ENCODE data around the gene TMEM145. TPM values are rescaled to one million over a fixed set of nuclear protein-coding genes. Genes with fewer than 3 reads are reported as not detected.

TMEM145 gene
- total RNA-seq, 1 donor from 2014 or later: 0.63 TPM

DNA sequence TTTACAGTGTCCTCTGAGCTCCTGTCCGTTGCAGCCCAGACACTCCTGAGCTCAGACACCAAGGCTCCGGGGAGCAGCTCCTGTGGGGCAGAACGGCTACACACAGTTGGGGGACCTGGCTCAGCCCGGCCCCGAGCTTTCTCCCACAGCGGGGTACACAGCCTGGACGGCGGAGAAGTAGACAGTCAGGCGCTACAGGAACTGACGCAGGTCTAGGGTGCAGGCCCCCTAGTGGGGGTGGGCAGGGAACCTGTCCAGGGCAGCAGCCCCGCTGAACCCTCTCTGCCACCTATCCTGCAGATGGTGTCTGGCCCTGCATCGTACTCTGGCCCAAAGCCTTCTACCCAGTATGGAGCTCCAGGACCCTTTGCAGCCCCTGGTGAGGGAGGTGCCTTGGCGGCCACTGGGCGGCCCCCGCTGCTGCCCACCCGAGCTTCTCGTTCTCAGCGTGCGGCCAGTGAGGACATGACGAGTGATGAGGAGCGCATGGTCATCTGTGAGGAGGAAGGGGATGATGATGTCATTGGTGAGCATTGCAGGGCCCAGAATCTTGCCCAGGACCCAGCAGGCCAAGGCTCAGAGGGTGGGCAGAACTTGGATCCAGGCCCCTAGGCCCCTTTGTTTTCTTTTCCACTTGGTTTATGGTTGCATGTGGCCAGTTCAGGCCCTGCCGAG, 24.1 kb upstream of the TMEM145 start:
- DNase-seq (ENCODE audit: low spot score): no peak

DNA sequence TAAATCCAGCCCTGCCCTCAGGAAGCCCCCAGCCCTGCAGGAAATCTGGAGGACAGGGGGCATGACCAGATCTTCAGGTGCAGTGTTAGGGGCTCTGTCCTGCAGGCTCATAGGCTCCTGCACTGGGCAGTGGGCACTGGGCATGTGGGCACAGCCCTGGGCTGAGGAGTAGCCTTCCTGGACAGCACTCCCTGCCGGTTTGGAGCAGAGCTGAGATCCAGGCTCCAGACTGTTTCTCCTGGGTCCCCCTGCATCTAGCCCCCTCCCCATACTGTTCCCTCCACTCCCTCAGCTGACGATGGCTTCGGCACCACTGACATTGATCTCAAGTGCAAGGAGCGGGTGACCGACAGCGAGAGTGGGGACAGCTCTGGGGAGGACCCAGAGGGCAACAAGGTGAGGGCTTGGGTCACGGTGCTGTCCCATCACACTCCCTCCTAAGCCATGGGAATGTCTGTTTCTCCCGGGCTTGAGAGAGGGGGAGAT, 23.5 kb upstream of the TMEM145 start:
- DNase-seq (ENCODE audit: low spot score): no peak

DNA sequence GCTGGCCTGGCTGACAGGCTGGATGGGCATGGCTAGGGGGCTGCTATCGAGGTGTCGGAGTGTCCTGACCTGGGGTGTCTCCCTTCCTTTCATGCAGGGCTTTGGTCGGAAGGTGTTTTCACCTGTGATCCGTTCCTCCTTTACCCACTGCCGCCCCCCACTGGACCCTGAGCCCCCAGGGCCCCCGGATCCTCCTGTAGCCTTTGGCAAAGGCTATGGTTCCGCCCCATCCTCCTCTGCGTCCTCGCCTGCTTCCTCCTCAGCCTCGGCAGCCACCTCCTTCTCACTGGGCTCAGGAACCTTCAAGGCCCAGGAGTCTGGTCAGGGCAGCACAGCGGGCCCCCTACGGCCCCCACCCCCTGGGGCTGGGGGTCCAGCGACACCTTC, 23.0 kb upstream of the TMEM145 start:
- DNase-seq (ENCODE audit: low spot score): no peak

DNA sequence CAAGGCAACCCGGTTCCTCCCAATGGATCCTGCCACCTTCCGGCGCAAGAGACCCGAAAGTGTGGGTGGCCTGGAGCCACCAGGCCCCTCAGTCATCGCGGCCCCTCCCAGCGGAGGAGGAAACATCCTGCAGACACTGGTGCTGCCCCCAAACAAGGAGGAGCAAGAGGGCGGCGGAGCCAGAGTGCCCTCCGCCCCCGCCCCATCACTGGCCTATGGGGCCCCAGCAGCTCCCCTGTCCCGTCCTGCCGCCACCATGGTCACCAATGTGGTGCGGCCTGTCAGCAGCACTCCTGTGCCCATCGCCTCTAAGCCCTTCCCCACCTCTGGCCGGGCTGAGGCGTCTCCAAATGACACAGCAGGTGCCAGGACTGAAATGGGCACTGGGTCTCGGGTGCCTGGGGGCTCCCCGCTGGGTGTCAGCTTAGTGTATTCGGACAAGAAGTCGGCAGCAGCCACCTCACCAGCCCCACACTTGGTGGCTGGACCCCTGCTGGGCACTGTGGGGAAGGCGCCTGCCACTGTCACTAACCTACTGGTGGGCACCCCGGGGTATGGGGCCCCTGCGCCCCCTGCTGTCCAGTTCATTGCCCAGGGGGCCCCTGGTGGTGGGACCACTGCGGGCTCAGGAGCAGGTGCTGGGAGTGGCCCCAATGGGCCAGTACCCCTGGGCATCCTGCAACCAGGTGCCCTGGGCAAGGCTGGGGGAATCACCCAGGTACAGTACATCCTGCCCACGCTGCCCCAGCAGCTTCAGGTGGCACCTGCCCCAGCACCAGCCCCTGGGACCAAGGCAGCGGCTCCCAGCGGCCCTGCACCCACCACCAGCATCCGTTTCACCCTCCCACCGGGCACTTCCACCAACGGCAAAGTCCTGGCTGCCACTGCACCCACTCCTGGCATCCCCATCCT, 22.3 kb upstream of the TMEM145 start:
- no peak for DNase-seq (ENCODE audit: low spot score)

DNA sequence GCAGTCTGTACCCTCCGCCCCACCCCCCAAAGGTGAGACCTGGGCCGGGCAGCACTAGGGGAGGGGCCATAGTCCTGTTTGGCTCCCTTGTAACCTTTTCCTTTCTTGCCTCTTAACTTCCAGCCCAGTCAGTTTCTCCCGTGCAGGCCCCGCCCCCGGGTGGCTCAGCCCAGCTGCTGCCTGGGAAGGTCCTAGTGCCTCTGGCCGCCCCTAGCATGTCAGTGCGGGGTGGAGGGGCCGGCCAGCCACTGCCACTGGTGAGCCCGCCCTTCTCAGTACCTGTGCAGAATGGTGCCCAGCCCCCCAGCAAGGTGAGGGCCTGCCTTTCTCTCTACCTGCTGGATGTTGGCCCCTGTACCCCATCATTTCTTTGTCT, 21.7 kb upstream of the TMEM145 start:
- DNase-seq (ENCODE audit: low spot score): peak; percentile 60

DNA sequence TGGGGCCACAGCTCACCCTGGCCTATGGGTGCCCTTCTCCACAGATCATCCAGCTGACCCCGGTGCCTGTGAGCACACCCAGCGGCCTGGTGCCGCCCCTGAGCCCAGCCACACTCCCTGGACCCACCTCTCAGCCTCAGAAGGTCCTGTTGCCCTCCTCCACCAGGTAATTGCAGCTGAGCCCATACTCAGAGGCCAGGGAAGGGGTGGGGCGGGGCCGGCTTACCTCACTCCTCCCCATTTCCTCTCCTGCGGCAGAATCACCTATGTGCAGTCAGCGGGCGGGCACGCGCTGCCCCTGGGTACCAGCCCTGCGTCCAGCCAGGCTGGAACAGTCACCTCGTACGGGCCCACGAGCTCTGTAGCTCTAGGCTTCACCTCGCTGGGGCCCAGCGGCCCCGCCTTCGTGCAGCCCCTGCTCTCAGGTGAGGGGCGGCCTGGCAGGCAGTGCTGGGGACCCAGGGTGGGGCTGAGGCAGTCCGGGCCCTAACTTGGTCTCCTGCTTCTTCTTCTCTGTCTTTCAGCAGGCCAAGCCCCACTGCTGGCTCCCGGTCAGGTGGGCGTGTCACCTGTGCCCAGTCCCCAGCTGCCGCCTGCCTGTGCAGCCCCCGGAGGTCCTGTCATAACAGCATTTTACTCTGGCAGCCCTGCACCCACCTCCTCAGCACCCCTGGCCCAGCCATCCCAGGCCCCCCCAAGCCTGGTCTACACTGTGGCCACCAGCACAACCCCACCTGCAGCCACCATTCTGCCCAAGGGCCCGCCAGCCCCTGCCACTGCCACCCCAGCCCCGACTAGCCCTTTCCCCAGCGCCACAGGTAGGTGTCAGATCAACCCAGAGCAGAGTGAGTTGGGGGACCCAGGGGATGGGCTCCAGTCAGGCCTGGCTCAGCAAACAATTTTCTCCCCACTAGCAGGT, 20.8 kb upstream of the TMEM145 start:
- no peak for DNase-seq (ENCODE audit: low spot score)

DNA sequence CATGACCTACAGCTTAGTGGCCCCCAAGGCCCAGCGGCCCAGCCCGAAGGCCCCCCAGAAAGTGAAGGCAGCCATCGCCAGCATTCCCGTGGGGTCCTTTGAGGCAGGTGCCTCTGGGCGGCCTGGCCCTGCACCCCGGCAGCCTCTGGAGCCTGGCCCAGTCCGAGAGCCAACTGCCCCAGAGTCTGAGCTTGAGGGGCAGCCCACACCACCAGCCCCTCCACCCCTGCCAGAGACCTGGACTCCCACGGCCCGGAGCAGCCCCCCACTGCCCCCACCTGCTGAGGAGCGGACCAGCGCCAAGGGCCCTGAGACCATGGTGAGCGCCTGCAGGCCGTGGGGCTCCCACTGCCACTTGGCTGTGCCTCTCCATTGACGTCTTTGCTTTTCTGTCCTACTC, 20.1 kb upstream of the TMEM145 start:
- no peak for DNase-seq (ENCODE audit: low spot score)

DNA sequence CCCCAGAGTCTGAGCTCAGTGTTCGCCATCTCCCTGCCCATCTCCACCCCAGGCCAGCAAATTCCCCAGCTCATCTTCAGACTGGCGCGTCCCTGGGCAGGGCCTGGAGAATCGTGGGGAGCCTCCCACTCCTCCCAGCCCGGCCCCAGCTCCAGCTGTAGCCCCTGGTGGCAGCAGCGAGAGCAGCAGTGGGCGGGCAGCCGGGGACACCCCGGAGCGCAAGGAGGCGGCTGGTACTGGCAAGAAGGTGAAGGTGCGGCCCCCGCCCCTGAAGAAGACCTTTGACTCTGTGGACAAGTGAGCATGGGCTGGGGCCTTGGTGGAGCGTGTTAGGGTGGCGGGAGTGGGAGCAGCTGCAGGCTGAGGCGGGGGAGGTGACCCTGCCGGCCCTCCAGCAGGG, 19.6 kb upstream of the TMEM145 start:
- DNase-seq (ENCODE audit: low spot score): no peak

DNA sequence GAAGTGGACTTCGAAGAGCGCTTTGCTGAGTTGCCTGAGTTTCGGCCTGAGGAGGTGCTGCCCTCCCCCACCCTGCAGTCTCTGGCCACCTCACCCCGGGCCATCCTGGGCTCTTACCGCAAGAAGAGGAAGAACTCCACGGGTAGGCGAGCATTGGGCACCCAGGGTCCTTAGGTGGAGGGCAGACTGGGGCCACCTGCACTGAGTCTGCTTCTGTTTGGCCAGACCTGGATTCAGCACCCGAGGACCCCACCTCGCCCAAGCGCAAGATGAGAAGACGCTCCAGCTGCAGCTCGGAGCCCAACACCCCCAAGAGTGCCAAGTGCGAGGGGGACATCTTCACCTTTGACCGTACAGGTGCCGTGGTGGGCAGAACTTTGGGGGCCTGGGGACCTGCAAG, 19.2 kb upstream of the TMEM145 start:
- no peak for DNase-seq (ENCODE audit: low spot score)

DNA sequence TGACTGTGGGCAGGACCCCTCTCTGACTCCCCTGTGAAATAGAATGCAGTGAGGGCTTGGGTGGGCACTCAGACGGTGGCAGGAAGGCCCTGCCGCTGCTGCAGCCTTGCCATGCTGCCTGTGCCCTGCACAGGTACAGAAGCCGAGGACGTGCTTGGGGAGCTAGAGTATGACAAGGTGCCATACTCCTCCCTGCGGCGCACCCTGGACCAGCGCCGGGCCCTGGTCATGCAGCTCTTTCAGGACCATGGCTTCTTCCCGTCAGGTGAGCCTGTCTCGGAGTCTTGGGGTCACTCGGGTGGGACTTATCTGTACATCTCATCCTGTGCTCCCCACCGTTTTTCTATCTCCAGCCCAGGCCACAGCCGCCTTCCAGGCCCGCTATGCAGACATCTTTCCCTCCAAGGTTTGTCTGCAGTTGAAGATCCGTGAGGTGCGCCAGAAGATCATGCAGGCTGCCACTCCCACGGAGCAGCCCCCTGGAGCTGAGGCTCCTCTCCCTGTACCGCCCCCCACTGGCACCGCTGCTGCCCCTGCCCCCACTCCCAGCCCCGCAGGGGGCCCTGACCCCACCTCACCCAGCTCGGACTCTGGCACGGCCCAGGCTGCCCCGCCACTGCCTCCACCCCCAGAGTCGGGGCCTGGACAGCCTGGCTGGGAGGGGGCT, 18.5 kb upstream of the TMEM145 start:
- DNase-seq (ENCODE audit: low spot score): no peak

DNA sequence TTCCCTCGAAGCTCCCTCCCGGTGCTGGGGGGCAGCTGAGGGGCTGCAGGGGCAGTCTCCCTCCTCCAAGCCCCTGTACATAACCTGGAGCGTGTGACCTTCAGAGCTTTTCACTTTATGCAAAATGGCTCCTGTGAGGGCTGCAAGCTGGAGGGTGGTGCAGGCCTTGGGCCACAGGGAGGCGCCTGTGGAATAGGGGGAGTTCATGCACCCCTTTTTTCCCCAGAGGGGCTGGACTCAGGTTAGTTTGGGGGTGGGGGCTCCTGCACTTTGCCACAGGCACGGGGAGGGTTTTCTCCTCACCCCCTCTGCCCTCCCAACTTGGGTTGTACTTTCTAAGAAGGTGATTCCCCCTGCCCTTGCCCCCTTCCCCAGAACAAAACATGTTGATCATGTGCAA, 17.8 kb upstream of the TMEM145 start:
- no peak for DNase-seq (ENCODE audit: low spot score)

DNA sequence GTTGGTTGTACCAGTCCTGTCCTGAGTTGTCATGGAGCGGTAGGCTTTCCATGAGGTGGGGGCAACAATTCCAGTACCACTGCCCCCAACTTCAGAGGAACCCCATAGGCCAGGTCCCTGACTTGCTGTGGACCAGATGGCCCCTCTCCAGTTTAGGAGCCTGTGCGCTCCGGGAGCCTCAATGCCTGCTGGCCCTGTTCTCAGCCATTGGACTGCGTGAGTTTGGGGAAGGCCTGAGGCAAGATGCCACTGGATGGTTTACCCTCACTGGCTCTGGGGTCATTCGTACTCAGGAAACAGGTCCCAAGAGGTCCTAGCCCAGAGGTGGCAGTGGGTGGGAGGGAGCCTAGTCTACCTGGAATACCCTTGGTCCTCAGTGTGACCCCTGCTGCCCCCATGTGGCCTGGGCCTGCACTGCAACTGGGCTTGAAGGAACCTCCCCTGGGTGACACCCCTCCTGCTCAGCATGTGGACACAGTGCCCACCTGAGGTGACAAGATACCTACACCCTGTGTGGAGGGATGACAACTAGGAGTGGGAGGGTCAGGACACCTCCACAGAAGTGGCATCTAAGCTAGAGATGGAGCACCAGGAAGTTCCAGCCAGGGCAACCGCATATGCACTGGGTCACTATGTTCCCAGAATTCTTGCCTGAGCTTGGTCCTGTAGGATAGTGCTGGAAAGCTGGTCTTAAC, 17.1 kb upstream of the TMEM145 start:
- DNase-seq (ENCODE audit: low spot score): peak; percentile 79

DNA sequence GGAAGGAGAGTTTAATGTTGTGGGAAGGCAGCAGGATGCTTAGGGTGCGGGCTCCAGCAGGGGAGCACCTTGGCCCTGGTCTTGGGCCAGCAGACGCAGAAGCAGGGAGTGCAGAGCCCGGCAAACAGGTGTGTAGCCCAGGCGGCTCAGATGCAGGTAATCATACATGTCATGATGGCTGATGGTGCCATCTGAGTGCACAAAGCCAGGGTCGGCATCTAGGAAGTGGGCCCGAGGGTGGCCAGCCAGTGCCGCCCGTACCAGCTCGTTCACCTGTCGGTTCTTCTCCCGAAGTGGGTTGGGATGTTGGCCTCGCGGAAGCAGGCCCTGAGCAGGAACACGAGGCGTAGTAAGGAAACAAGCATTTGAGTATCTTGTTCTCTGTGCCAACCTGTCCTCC, 16.1 kb upstream of the TMEM145 start:
- DNase-seq (ENCODE audit: low spot score): no peak

DNA sequence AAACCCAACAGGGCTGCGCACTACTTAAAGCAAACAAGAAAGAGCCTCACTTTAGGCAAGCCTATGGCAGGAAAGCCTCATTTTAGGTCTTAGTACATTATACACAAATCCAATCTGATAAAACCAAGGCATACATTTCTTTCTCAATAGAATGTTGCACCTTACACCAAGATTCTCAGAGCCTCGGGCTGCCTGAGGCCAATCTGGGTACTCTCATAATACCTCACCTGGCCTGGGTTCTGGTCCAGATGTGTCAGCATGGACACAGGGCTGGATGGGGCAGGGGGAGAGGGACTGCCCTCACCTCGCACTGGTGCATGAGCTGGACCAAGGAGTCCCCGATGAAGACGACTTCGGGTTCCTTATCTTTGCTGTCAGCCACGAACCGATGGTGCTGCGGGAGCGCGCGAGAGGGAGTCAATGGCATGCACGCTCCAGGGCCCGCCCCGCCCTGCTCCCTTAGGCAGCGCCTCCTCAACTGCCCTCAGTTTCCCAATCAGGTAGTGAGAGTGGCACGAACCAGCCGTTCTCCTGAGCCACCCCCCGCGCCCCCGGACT, 11.4 kb upstream of the TMEM145 start, which contains the start of gene PRR19:
Gene PRR19, plus strand, starts transcription at position 487 of the 558 bp plus-strand sequence. CDS start 7,453 bp downstream, outside the sequence.
- no peak for DNase-seq (ENCODE audit: low spot score)

DNA sequence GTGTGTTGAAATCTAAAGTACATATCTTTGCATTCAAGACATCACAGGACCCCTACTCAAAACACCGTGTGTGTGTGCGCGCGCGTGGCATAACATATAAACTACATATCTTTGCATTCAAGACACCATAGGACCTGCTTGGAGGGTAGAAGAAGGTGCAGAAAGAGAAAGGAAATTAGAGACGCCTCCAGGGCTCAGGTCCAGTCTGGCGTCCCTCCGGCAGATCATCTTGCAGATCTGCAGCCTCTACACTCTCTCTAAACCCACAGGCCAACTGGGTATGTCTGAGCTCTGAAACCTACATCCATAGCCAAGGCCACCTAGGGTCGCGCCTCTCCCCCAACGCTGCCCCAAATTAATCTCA, 10.0 kb upstream of the TMEM145 start:
- no peak for DNase-seq (ENCODE audit: low spot score)

DNA sequence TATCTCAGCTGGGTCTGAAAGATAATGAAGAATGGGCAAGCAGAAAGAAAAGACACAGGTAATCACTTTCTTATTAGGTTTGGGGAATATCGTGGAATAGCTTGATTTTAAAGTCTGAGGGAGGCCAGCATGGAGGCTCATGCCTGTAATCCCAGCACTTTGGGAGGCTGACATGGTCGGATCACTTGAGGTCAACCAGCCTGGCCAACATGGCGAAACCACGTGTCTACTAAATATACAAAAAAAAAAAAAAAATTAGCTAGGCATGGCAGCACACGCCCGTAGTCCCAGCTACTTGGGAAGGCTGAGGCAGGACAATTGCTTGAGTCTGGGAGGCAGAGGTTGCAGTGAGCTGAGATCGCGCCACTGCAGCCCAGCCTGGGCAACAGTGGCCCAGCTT, 9.2 kb upstream of the TMEM145 start:
- DNase-seq (ENCODE audit: low spot score): no peak

DNA sequence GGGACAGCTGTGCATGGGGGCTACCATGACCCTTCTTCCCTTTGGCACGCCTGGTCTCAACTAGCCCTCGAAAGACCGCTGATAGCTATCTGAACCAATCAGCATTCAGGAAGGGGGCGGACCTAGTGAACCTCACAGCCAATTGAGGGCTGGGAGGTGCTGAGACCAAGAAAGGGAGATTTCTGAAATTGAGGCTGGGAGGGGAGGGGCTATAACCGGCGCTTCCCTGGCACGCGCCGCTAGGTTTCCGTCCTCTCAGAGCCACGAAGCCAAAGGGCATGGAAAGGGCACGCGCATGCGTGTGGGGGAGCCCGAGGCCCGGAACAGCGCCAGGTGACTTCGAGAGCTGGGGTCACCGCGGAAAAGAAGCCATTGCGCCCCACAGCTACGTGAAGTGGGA, 6.5 kb upstream of the TMEM145 start:
- no peak for DNase-seq (ENCODE audit: low spot score)

DNA sequence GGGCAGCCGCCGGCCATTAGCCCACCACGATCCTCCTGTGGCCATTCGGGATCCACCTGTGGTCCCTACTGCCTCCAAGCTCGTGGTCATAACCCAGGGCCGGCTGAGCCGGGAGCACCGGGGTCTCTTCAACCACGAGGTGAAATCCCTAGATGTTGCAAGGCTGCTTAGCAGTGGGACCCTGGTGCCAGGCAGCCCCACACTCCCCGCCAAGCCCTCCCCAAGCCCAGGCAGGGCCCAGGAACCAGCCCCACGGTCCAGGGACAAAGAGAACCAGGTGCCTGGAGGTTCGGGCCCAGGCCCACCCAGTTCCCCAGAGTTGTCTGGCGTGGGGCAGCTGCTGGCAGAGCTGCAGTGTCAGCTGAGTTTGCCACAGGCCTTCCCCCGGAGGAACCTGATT, 3.4 kb upstream of the TMEM145 start:
- DNase-seq (ENCODE audit: low spot score): no peak

DNA sequence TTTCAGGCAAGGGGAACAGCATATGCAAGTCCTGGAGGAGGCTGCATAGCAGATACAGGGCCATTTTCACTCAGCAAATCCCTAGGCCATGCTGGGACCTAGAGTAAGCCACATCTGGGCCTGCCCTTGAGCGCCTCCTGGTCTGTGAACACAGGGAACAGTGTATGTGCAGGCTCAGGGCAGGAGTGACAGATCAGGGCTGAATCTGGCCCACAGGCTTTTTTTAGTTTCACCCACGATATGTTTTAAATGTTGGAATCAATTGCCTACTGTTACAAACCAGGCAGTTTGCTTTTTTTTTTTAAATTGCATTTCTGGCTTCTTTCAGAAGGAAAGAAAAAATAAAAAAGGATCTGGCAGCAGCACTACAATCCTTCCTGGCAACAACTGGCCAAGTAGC, 1.5 kb upstream of the TMEM145 start:
- no peak for DNase-seq (ENCODE audit: low spot score)

DNA sequence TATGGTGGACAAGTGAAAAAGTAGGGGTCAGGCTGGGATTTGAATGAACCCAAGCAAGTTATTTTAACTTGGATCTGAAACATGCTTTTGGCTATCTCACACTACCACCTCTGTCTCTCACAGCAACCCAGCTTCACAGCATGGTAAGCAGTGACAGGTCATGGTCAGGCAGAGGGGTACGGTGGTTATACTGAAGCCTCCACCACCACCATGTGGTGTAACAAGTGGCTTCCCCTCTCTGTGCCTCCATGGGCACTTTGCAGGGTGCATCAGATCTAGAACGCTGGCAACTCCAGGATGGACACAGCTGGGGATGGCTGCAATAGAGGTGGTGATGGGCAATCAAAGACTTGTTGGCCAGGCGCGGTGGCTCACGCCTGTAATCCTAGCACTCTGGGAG, 739 bp upstream of the TMEM145 start:
- DNase-seq (ENCODE audit: low spot score): no peak

Data from mucosa of gallbladder (tissue), 1 donor.